Measurements from ENCODE around the gene PHLDB3. TPM values are rescaled to one million over a fixed set of nuclear protein-coding genes. Genes with fewer than 3 reads are reported as not detected.

PHLDB3 gene
- total RNA-seq, 1 experiment from 2014 or later = 36.7 TPM

DNA sequence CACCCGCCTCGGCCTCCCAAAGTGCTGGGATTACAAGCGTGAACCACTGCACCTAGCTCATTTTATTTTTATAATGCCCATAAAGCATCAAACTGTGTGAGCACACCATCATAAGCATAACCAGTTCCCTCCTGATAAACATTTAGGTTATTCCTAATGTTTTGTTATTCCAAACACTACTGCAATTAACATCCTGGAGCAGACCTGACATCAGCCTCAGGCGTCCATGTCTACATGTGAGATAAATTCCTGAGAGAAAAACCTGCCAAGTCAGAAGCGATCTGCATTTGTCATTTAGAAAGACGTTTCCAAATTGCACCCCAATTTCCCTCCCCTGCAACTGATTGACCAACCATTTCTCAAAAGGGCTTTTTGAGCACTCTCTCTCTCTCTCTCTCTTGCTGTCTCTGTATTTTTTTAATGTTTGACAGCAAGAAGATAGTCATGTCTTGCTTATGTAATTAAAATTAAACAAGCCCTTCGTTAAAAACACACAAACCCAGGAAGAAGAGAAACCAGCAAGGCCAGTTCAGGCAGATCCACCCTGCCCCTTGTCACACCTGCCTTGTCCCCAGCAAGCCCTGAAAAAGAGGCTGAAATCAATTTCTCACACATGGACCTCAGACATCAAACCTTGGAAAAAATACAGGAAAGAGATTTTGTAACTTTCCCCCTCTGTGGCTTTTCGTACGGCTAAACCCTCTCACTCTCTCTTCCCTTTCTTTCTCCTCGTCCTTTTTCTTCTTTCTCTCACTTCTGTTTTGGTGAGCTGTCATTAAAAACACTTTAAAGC lies 49.0 kb downstream of the PHLDB3 start:
- ChIA-PET POLR2A (ENCODE audit: unreplicated experiment) (interaction anchor here (0.6 kb wide), 1 partner anchor 322 kb away, joined by 19 read pairs; no protein-coding TSS in a partner anchor), CTCF (interaction anchor here (0.7 kb wide), 1 partner anchor 139 kb away, joined by 3 read pairs; no protein-coding TSS in a partner anchor)
- DNase-seq = peak; percentile 34 to 77
- intact Hi-C loops (cut with micrococcal nuclease; ENCODE audit: unreplicated experiment) = no loop called here
- Histone ChIP-seq H3K9me2 (ENCODE audit: insufficient read depth) (no peaks in the 10 kb centered on the region), H3K4me3 (peak overlapping the region; percentile 30; the same call in 1 of the 2 replicates), H3K36me3 (ENCODE audit: low read depth) (no peaks in the 10 kb centered on the region), H3K9me3 (ENCODE audit: insufficient read depth, low read depth) (no peaks in the 10 kb centered on the region; the same call in 1 of the 2 replicates), H3K27me3 (ENCODE audit: insufficient read depth, low read depth) (no peaks in the 10 kb centered on the region), H3K27ac (peak overlapping the region; percentile 65), H3K79me2 (ENCODE audit: low read depth) (no peaks in the 10 kb centered on the region), H3F3A (ENCODE audit: insufficient read depth, low read depth) (peaks cover 32% of the 10 kb centered on the region), H4K20me1 (ENCODE audit: insufficient read depth) (no peaks in the 10 kb centered on the region), H3K4me1 (replicated peaks; ENCODE audit: insufficient read depth) (peaks cover 29% of the 10 kb centered on the region), H3K4me2 (peak overlapping the region; percentile 76), H2AFZ (no peak overlapping the region)
- no TSS peak for BruUV-seq (replicated peaks)
- TF ChIP-seq, protein P1, sequence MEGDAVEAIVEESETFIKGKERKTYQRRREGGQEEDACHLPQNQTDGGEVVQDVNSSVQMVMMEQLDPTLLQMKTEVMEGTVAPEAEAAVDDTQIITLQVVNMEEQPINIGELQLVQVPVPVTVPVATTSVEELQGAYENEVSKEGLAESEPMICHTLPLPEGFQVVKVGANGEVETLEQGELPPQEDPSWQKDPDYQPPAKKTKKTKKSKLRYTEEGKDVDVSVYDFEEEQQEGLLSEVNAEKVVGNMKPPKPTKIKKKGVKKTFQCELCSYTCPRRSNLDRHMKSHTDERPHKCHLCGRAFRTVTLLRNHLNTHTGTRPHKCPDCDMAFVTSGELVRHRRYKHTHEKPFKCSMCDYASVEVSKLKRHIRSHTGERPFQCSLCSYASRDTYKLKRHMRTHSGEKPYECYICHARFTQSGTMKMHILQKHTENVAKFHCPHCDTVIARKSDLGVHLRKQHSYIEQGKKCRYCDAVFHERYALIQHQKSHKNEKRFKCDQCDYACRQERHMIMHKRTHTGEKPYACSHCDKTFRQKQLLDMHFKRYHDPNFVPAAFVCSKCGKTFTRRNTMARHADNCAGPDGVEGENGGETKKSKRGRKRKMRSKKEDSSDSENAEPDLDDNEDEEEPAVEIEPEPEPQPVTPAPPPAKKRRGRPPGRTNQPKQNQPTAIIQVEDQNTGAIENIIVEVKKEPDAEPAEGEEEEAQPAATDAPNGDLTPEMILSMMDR (conservative IDR thresholded peaks at IDR 0.05) = no peak
- no peak for TF ChIP-seq EZH2 (IDR thresholded peaks at IDR 0.05; ENCODE audit: low read depth)

DNA sequence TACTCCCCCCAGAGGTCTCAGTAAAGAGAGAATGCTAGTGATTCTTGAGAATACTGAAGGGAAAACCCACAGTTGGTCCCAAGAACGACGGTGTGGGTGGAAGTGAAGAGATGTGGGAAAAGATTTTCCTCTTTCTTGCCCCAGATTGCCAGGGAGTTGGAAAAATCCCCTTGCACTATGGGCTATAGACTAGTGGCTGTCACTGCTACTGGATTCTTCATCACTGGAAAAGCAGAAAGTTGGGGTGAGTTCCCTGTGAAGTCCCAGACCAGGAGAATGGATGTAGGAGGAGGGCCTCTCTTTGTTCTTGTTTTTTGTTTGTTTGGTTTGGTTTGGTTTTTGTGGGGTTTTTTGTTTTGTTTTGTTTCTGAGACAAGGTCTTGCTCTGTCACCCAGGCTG lies 50.5 kb downstream of the PHLDB3 start:
- BruUV-seq (replicated peaks) = no TSS peak
- intact Hi-C loops (cut with micrococcal nuclease; ENCODE audit: unreplicated experiment) = no loop called here
- no peak overlapping the region for H3K4me2 ChIP-seq
- no peaks in the 10 kb centered on the region for H4K20me1 ChIP-seq (ENCODE audit: insufficient read depth)
- DNase-seq = no peak
- no peak overlapping the region for H2AFZ ChIP-seq
- H3K9me3 ChIP-seq (ENCODE audit: insufficient read depth, low read depth) = no peaks in the 10 kb centered on the region; the same call in 1 of the 2 replicates
- no peaks in the 10 kb centered on the region for H3K36me3 ChIP-seq (ENCODE audit: low read depth)
- H3K27me3 ChIP-seq (ENCODE audit: insufficient read depth, low read depth) = no peaks in the 10 kb centered on the region
- TF ChIP-seq, protein P1 (conservative IDR thresholded peaks at IDR 0.05) = no peak
- TF ChIP-seq EZH2 (IDR thresholded peaks at IDR 0.05; ENCODE audit: low read depth) = no peak
- no peak overlapping the region for H3K27ac ChIP-seq
- H3K9me2 ChIP-seq (ENCODE audit: insufficient read depth) = no peaks in the 10 kb centered on the region
- no peak overlapping the region for H3K4me3 ChIP-seq
- no peaks in the 10 kb centered on the region for H3K79me2 ChIP-seq (ENCODE audit: low read depth)
- POLR2A ChIA-PET (ENCODE audit: unreplicated experiment) = no interaction called here
- CTCF ChIA-PET = no interaction called here
- H3F3A ChIP-seq (ENCODE audit: insufficient read depth, low read depth) = peaks cover 31% of the 10 kb centered on the region
- H3K4me1 ChIP-seq (replicated peaks; ENCODE audit: insufficient read depth) = peaks cover 29% of the 10 kb centered on the region

DNA sequence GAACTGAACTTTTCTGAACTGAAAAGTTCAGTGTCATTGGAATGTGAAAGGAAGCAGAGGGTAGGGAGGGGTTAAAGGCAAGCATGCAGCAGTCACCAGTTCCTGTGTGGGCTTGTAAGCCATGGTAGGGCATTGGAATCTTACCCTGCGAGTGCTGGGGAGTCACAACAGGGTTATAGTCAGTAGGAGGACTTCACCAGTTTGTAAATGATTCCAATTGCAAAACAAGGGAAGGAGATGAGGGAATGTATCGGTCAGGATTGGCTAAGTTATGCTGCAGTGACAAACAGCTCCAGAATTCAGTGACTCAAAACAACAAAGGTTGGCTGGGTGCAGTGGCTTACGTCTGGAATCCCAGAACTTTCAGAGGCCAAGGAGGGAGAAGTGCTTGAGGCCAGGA lies 52.0 kb downstream of the PHLDB3 start:
- no peak for TF ChIP-seq EZH2 (IDR thresholded peaks at IDR 0.05; ENCODE audit: low read depth)
- TF ChIP-seq, protein P1 (conservative IDR thresholded peaks at IDR 0.05) = no peak
- Histone ChIP-seq H3K36me3 (ENCODE audit: low read depth) (no peaks in the 10 kb centered on the region), H3K9me2 (ENCODE audit: insufficient read depth) (no peaks in the 10 kb centered on the region), H3F3A (ENCODE audit: insufficient read depth, low read depth) (peaks cover 22% of the 10 kb centered on the region), H3K27me3 (ENCODE audit: insufficient read depth, low read depth) (no peaks in the 10 kb centered on the region), H4K20me1 (ENCODE audit: insufficient read depth) (no peaks in the 10 kb centered on the region), H3K4me3 (no peak overlapping the region), H3K9me3 (ENCODE audit: insufficient read depth, low read depth) (no peaks in the 10 kb centered on the region; the same call in 1 of the 2 replicates), H2AFZ (no peak overlapping the region), H3K4me2 (no peak overlapping the region), H3K27ac (no peak overlapping the region), H3K4me1 (replicated peaks; ENCODE audit: insufficient read depth) (peaks cover 23% of the 10 kb centered on the region), H3K79me2 (ENCODE audit: low read depth) (no peaks in the 10 kb centered on the region)
- no TSS peak for BruUV-seq (replicated peaks)
- no peak for DNase-seq
- intact Hi-C loops (cut with micrococcal nuclease; ENCODE audit: unreplicated experiment) = no loop called here
- ChIA-PET POLR2A (ENCODE audit: unreplicated experiment) (no interaction called here), CTCF (no interaction called here)
